SH-SY5Y (cell line): ENCODE measurements around the gene TSPAN32.

Experiments
- GATA2 ChIP-seq: IDR thresholded peaks from 2 replicates; pipeline ENCODE4 v1.6.1; 2011; ENCODE audit warnings: mild to moderate bottlenecking, low read depth, low read length
- GATA3 ChIP-seq: IDR thresholded peaks from 2 replicates; pipeline ENCODE4 v1.6.1; 2011; ENCODE audit warnings: low read depth, mild to moderate bottlenecking, low read length, moderate library complexity

- TF ChIP-seq GATA3: no peak
- TF ChIP-seq GATA2: no peak
These were observed 32.8 kb upstream of the TSPAN32 start for GRCh38 chr11:2268729-2269600.
